Mesenchymal stem cell (in vitro differentiated cells and primary cell): Measurements from ENCODE around the gene CDC5L.

Source experiments
- DNase-seq: peaks from one replicate; pipeline ENCODE4 v3.0.0-alpha.2; 2013
- H2AFZ ChIP-seq: one replicate; pipeline ENCODE4 v1.6.1; 2013; ENCODE audit warnings: low read depth, mild to moderate bottlenecking, control low read depth, inconsistent platforms, low read length, moderate library complexity
- H2AK5ac ChIP-seq: 2 replicates; pipeline ENCODE4 v1.6.1; 2013; ENCODE audit warnings: low read length, moderate library complexity, mild to moderate bottlenecking, inconsistent platforms; ENCODE audit not compliant: severe bottlenecking
- H2BK120ac ChIP-seq: one replicate; pipeline ENCODE4 v1.6.1; 2013; ENCODE audit warnings: low read depth, mild to moderate bottlenecking, inconsistent platforms, low read length, moderate library complexity
- H2BK12ac ChIP-seq, 2 experiments: one replicate each; pipeline ENCODE4 v1.6.1; 2013; ENCODE audit warnings: inconsistent platforms in 2 of 2, low read length in 2 of 2, mild to moderate bottlenecking in 2 of 2, moderate library complexity in 2 of 2, control low read depth in 1 of 2
- H2BK15ac ChIP-seq: one replicate; pipeline ENCODE4 v1.6.1; 2013; ENCODE audit warnings: mild to moderate bottlenecking, low read depth, inconsistent platforms; ENCODE audit not compliant: poor library complexity, severe bottlenecking
- H2BK5ac ChIP-seq: 2 replicates; pipeline ENCODE4 v1.6.1; 2013; ENCODE audit warnings: low read depth, mild to moderate bottlenecking, low read length, control low read depth, inconsistent platforms; ENCODE audit not compliant: poor library complexity, severe bottlenecking
- H3K14ac ChIP-seq, 2 experiments: one replicate each; pipeline ENCODE4 v1.6.1; 2013; ENCODE audit warnings: inconsistent platforms in 2 of 2, low read length in 2 of 2, control low read depth in 1 of 2, mild to moderate bottlenecking in 1 of 2, moderate library complexity in 1 of 2
- H3K18ac ChIP-seq, 2 experiments: one replicate each; pipeline ENCODE4 v1.6.1; 2013; ENCODE audit warnings: inconsistent platforms in 2 of 2, low read length in 2 of 2, control low read depth in 1 of 2, low read depth in 1 of 2, mild to moderate bottlenecking in 1 of 2
- H3K23ac ChIP-seq, 2 experiments: one replicate each; pipeline ENCODE4 v1.6.1; 2013; ENCODE audit warnings: inconsistent platforms in 2 of 2, low read length in 2 of 2, mild to moderate bottlenecking in 2 of 2, moderate library complexity in 2 of 2, control low read depth in 1 of 2
- H3K27ac ChIP-seq: 2 replicates; pipeline ENCODE4 v1.5.1; 2013; ENCODE audit warnings: mild to moderate bottlenecking, moderate library complexity, low read length, control low read depth, inconsistent platforms; ENCODE audit not compliant: poor library complexity, severe bottlenecking
- H3K27me3 ChIP-seq, 2 experiments: 2 replicates each; pipeline versions ENCODE4 v1.6.1 to v1.7.0; 2013; ENCODE audit warnings: low read length in 2 of 2, mild to moderate bottlenecking in 2 of 2, moderate library complexity in 2 of 2, control low read depth in 1 of 2, inconsistent platforms in 1 of 2; ENCODE audit not compliant: control insufficient read depth in 1 of 2, insufficient read depth in 1 of 2
- H3K36me3 ChIP-seq, 2 experiments: 2 replicates each; pipeline versions ENCODE4 v1.6.1 to v1.7.0; 2013; ENCODE audit warnings: low read length in 2 of 2, control low read depth in 1 of 2, inconsistent platforms in 1 of 2, low read depth in 1 of 2, mild to moderate bottlenecking in 1 of 2; ENCODE audit not compliant: insufficient read depth in 2 of 2, control insufficient read depth in 1 of 2
- H3K4ac ChIP-seq, 2 experiments: one replicate each; pipeline ENCODE4 v1.6.1; 2013; ENCODE audit warnings: inconsistent platforms in 2 of 2, low read length in 2 of 2, mild to moderate bottlenecking in 2 of 2, moderate library complexity in 2 of 2, control low read depth in 1 of 2, low read depth in 1 of 2
- H3K4me1 ChIP-seq: 2 replicates; pipeline ENCODE4 v1.6.1; 2013; ENCODE audit warnings: low read depth, low read length, control low read depth; ENCODE audit not compliant: control insufficient read depth, insufficient read depth
- H3K4me2 ChIP-seq: 2 replicates; pipeline ENCODE4 v1.6.1; 2013; ENCODE audit warnings: low read length, mild to moderate bottlenecking, inconsistent platforms; ENCODE audit not compliant: poor library complexity, severe bottlenecking
- H3K4me3 ChIP-seq, 2 experiments: 2 replicates each; pipeline versions ENCODE4 v1.5.1 to v1.7.0; 2013; ENCODE audit warnings: low read length in 2 of 2, mild to moderate bottlenecking in 2 of 2, control low read depth in 1 of 2, low read depth in 1 of 2; ENCODE audit not compliant: insufficient read depth in 1 of 2
- H3K79me1 ChIP-seq: replicated peaks from 2 replicates; pipeline ENCODE4 v1.6.1; 2013; ENCODE audit warnings: mild to moderate bottlenecking, control low read depth, low read length, inconsistent platforms; ENCODE audit not compliant: poor library complexity, severe bottlenecking
- H3K9ac ChIP-seq: 2 replicates; pipeline ENCODE4 v1.7.0; 2013; ENCODE audit warnings: mild to moderate bottlenecking, low read length, moderate library complexity
- H3K9me3 ChIP-seq: 2 replicates; pipeline ENCODE4 v1.7.0; 2013; ENCODE audit warnings: mild to moderate bottlenecking, low read length; ENCODE audit not compliant: control insufficient read depth
- H4K8ac ChIP-seq: one replicate; pipeline ENCODE4 v1.6.1; 2013; ENCODE audit warnings: inconsistent platforms, mild to moderate bottlenecking, low read length, moderate library complexity
- H4K91ac ChIP-seq: one replicate; pipeline ENCODE4 v1.6.1; 2013; ENCODE audit warnings: mild to moderate bottlenecking, low read length, inconsistent platforms
- WGBS: methylation state at CpG from one replicate; pipeline ENCODE4 v1.1.7; 2013; ENCODE audit warnings: mixed read lengths; 5-methylcytosine and 5-hydroxymethylcytosine counted together

Gene CDC5L

DNA sequence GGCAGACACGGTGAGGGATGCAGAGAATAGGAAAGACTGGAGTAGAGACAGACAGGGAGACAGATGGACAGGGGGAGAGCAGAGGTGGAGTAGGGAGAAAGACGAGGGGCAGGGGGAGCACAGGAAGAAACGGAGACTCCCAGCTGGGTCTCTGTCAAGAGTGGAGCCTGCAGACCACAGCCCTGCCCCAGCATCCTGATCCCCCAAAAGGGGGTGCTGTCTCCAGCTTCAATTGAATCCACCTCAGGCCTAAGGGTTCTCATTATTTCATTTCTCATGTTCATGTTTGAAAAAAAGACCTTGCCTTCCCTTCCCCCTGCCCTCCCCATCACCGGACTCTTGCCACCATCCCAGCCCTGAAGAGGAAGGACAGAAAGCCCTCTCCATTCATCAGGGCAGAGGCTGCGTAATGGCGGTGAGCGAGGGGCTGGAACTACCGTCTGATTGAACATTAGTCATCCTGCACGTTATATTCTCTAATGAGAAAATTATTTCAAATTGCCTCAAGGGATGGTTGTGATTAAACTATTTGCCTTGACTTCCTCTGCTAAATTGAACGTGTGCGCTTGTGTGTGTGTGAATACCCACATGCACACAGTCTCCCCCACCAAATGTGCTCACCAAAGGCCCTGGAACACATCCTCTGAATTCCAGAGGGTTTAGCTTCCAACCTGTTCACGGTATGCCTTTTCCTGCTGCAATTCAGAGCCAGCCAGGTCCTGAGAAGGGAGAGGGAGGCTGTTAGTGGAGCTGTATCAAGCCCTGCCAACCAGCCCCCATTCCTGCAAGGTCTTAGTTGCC lies 98.3 kb downstream of the CDC5L start:
- Histone ChIP-seq H2BK120ac (no peak overlapping the region), H3K27ac (no peak overlapping the region), H3K4me2 (no peak overlapping the region), H3K9me3 (no peaks in the 10 kb centered on the region), H2BK12ac (no peak overlapping the region), H2BK5ac (no peak overlapping the region), H2BK15ac (no peak overlapping the region), H3K36me3 (no peaks in the 10 kb centered on the region), H4K8ac (no peak overlapping the region), H3K4me1 (peaks cover 4% of the 10 kb centered on the region), H4K91ac (no peak overlapping the region), H3K79me1 (no peaks in the 10 kb centered on the region), H3K14ac (no peak overlapping the region), H3K4me3 (no peak overlapping the region), H3K27me3 (peaks cover 0 to 20% of the 10 kb centered on the region in 2 experiments), H3K4ac (no peak overlapping the region), H3K18ac (no peak overlapping the region), H3K23ac (no peak overlapping the region), H2AFZ (no peak overlapping the region), H2AK5ac (no peak overlapping the region), H3K9ac (no peak overlapping the region)
- 74% methylated on average over 7 of the region's 12 CpGs for WGBS
- no peak for DNase-seq

DNA sequence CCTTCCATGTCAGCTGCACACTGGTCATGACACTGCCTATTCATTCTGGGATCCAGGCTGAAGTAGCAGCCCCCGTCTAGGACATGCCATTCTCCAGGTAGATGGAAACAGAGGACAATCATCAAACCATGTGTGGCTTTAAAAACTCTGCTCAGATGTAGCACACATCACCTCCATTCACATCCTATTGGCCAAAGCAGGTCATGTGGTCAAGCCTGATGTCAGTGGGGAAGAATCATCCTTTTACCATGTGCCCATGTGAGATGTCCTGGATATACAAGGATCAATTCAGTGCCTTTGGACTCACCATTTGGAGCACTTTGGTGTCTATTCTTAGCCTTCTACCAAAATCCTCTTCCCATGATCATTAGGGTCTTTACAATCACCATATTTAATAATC lies 99.5 kb downstream of the CDC5L start:
- no peak overlapping the region for H3K27ac ChIP-seq
- H3K9me3 ChIP-seq: no peaks in the 10 kb centered on the region
- H3K18ac ChIP-seq: no peak overlapping the region
- no peak overlapping the region for H2BK5ac ChIP-seq
- H4K8ac ChIP-seq: no peak overlapping the region
- H3K23ac ChIP-seq: no peak overlapping the region
- H3K4me1 ChIP-seq: peaks cover 4% of the 10 kb centered on the region
- H2BK15ac ChIP-seq: no peak overlapping the region
- no peak overlapping the region for H3K9ac ChIP-seq
- no peak overlapping the region for H2BK120ac ChIP-seq
- no peaks in the 10 kb centered on the region for H3K36me3 ChIP-seq
- H2BK12ac ChIP-seq: no peak overlapping the region
- DNase-seq: no peak
- no peaks in the 10 kb centered on the region for H3K79me1 ChIP-seq
- no peak overlapping the region for H2AK5ac ChIP-seq
- no peak overlapping the region for H3K4me3 ChIP-seq
- no peak overlapping the region for H3K4me2 ChIP-seq
- H3K27me3 ChIP-seq: peaks cover 0 to 16% of the 10 kb centered on the region in 2 experiments
- H2AFZ ChIP-seq: no peak overlapping the region
- WGBS: 80% methylated on average over 1 of the region's 1 CpG
- H4K91ac ChIP-seq: no peak overlapping the region
- no peak overlapping the region for H3K14ac ChIP-seq
- H3K4ac ChIP-seq: no peak overlapping the region

DNA sequence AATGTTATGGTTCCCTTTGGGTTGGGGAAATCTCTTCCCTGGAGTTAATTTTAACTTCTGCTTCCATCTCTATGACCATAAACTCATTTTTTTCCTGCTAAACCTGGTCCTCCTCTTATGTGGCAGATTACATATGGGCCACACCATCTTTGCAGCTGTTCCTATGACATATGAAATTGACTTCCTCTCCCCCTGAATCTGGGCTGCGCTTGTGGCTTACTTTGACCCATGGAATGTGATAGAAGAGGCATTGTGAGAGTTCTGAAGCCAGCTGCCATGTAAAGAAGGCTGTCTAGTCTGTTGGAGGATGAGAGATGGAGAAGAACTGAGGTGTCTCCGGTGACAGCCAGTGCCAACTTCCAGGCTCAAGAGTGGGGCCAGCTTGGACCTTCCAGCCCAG lies 100.1 kb downstream of the CDC5L start:
- DNase-seq: no peak
- 91% methylated on average over 2 of the region's 2 CpGs for WGBS
- H2AK5ac ChIP-seq: no peak overlapping the region
- H3K14ac ChIP-seq: no peak overlapping the region
- no peak overlapping the region for H3K18ac ChIP-seq
- peaks cover 0 to 11% of the 10 kb centered on the region in 2 experiments for H3K27me3 ChIP-seq
- no peaks in the 10 kb centered on the region for H3K36me3 ChIP-seq
- no peak overlapping the region for H2BK15ac ChIP-seq
- H3K27ac ChIP-seq: no peak overlapping the region
- H3K4ac ChIP-seq: no peak overlapping the region
- H3K4me3 ChIP-seq: no peak overlapping the region
- no peak overlapping the region for H2BK120ac ChIP-seq
- no peak overlapping the region for H3K23ac ChIP-seq
- H2AFZ ChIP-seq: no peak overlapping the region
- no peaks in the 10 kb centered on the region for H3K79me1 ChIP-seq
- H2BK12ac ChIP-seq: no peak overlapping the region
- no peak overlapping the region for H2BK5ac ChIP-seq
- no peak overlapping the region for H4K91ac ChIP-seq
- H3K9me3 ChIP-seq: no peaks in the 10 kb centered on the region
- H3K9ac ChIP-seq: no peak overlapping the region
- H4K8ac ChIP-seq: no peak overlapping the region
- no peak overlapping the region for H3K4me2 ChIP-seq
- peaks cover 4% of the 10 kb centered on the region for H3K4me1 ChIP-seq

DNA sequence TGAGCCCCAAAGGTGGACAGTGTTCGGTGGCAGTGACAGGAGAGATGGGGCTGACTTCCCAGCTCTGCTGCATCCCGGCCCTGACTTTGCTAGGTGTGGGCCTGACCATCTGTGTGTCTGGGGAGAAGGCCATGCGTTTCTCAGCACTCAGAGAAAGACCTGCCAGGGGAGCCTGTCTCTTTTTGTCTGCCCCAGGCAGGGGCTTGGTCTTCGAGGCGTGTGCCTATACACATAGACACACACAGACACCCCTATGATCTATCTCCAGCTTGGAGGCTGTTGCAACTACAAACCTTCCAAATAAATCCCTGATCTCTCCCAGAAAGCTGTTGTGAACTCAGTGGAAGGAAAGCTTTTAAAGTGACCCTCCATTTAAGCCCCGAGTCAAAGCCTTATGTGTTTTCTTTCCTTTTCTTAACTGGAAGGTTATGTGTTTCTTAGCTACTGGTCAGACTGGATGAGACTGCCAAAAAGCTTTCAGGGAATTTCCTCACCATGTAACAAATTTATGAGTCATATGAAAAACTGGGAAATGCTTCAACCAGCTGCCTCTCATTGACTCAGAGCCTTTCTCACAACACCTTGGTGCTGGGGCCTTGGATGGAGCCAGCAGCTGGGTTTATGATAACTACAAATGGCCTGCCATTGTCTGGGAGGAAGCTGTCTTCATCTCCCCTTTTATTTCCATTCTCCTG lies 102.6 kb downstream of the CDC5L start:
- H4K91ac ChIP-seq: no peak overlapping the region
- H3K23ac ChIP-seq: peak overlapping the region in 1 of 2 experiments; percentile 54
- H2AK5ac ChIP-seq: peak overlapping the region; percentile 28
- no peaks in the 10 kb centered on the region for H3K9me3 ChIP-seq
- H2AFZ ChIP-seq: no peak overlapping the region
- no peak overlapping the region for H2BK15ac ChIP-seq
- peak; percentile 90 for DNase-seq
- H3K4ac ChIP-seq: peak overlapping the region in 1 of 2 experiments; percentile 15
- H3K4me3 ChIP-seq: peak overlapping the region in 1 of 2 experiments; percentile 47
- no peaks in the 10 kb centered on the region for H3K79me1 ChIP-seq
- no peaks in the 10 kb centered on the region for H3K36me3 ChIP-seq
- no peak overlapping the region for H4K8ac ChIP-seq
- peaks cover 4% of the 10 kb centered on the region for H3K4me1 ChIP-seq
- peak overlapping the region; percentile 30 for H3K4me2 ChIP-seq
- H2BK120ac ChIP-seq: no peak overlapping the region
- peak overlapping the region; percentile 77 for H2BK5ac ChIP-seq
- no peaks in the 10 kb centered on the region for H3K27me3 ChIP-seq
- no peak overlapping the region for H3K14ac ChIP-seq
- H3K18ac ChIP-seq: peak overlapping the region in 1 of 2 experiments; percentile 46
- H3K9ac ChIP-seq: peak overlapping the region; percentile 79
- WGBS: 70% methylated on average over 6 of the region's 6 CpGs
- peak overlapping the region in 1 of 2 experiments; percentile 6 for H2BK12ac ChIP-seq
- peak overlapping the region; percentile 86 for H3K27ac ChIP-seq
